ENCODE results near the gene DEDD2. TPM values are rescaled to one million over a fixed set of nuclear protein-coding genes. Genes with fewer than 3 reads are reported as not detected.

DEDD2 gene
- total and polyA plus RNA-seq, 2 donors (not counting 3 experiments of a cell fraction or from before 2014, with no cell fraction given) = 19.5 to 34.8 TPM

GRCh38 chr19:42174188-42174587 is 43.3 kb downstream of the DEDD2 start:
- POLR2A ChIA-PET = no interaction called here
- BruUV-seq (replicated peaks) = no TSS peak
- no peak for FAIRE-seq

GRCh38 chr19:42173695-42174094 is 43.8 kb downstream of the DEDD2 start:
- BruUV-seq (replicated peaks) = no TSS peak
- no peak overlapping the region for H3K9ac ChIP-seq (replicated peaks; ENCODE audit: extremely low read depth, insufficient read depth, low read length)
- H4K20me1 ChIP-seq (replicated peaks; ENCODE audit: control insufficient read depth, extremely low read depth, insufficient read depth, low read length) = no peaks in the 10 kb centered on the region
- H3K79me2 ChIP-seq (ENCODE audit: control insufficient read depth, insufficient read depth, low read length) = no peaks in the 10 kb centered on the region
- FAIRE-seq (no peak), DNase-seq (ENCODE audit: low read depth, low spot score) (no peak)
- no peak overlapping the region for H3K4me3 ChIP-seq (replicated peaks in 1 of 3; ENCODE audit: insufficient read depth in 1 of 3, low read depth in 1 of 3, low read length in 3 of 3)
- H3K4me2 ChIP-seq (ENCODE audit: insufficient read depth, low read length) = no peak overlapping the region
- H2AFZ ChIP-seq (ENCODE audit: low read depth, low read length) = no peak overlapping the region
- CTCF ChIA-PET = no interaction called here
- TF ChIP-seq GATA2 (IDR thresholded peaks at IDR 0.05; ENCODE audit: insufficient read depth, insufficient read length, low read depth, low read length) = no peak
- no peak for TF ChIP-seq FOS (IDR thresholded peaks at IDR 0.05; ENCODE audit: borderline replicate concordance, insufficient read depth, low read length)
- TF ChIP-seq MAX (IDR thresholded peaks at IDR 0.05; ENCODE audit: insufficient read depth, insufficient read length) = no peak
- TF ChIP-seq POLR2A (IDR thresholded peaks at IDR 0.05; ENCODE audit: low read depth, low read length) = no peak
- TF ChIP-seq POLR2AphosphoS5 (IDR thresholded peaks at IDR 0.05; ENCODE audit: insufficient read depth, low read depth, low read length) = no peak
- TF ChIP-seq EZH2 (IDR thresholded peaks at IDR 0.05; ENCODE audit: borderline replicate concordance, low read depth, low read length, severe bottlenecking) = no peak
- no peak for TF ChIP-seq MYC (IDR thresholded peaks at IDR 0.05; ENCODE audit: low read depth, low read length)
- TF ChIP-seq CTCF (IDR thresholded peaks at IDR 0.05; ENCODE audit: extremely low read depth in 1 of 2, insufficient read depth in 1 of 2, low read depth in 1 of 2, low read length in 2 of 2) = no peak
- no peak for TF ChIP-seq JUN (IDR thresholded peaks at IDR 0.05; ENCODE audit: borderline replicate concordance, insufficient read depth, insufficient read length, low read depth)
- H3K4me1 ChIP-seq (ENCODE audit: control insufficient read depth, extremely low read depth, insufficient read depth, low read length) = peaks cover 8% of the 10 kb centered on the region
- no peaks in the 10 kb centered on the region for H3K9me1 ChIP-seq (replicated peaks; ENCODE audit: control insufficient read depth, extremely low read depth, insufficient read depth, low read length)
- peaks cover 32 to 40% of the 10 kb centered on the region in 2 experiments for H3K27me3 ChIP-seq (ENCODE audit: control insufficient read depth in 2 of 2, insufficient read depth in 2 of 2, low read length in 2 of 2)
- POLR2A ChIA-PET = no interaction called here
- no peak overlapping the region for H3K27ac ChIP-seq (ENCODE audit: insufficient read depth, low read depth, low read length)
- no peaks in the 10 kb centered on the region for H3K36me3 ChIP-seq (ENCODE audit: control insufficient read depth in 2 of 2, extremely low read depth in 1 of 2, insufficient read depth in 2 of 2, low read length in 2 of 2)
- H3K9me3 ChIP-seq (replicated peaks; ENCODE audit: control insufficient read depth, insufficient read depth, low read length) = no peaks in the 10 kb centered on the region
- intact Hi-C loops (cut with micrococcal nuclease) (no loop called here), dilution Hi-C loops (cut with MboI; ENCODE audit: extremely low pct_ligation_motif_present, low sequenced_read_pairs) (no loop called here)

More at GRCh38 chr19:42174188-42174587, 43.3 kb downstream of the DEDD2 start:
- Histone ChIP-seq H4K20me1 (replicated peaks; ENCODE audit: control insufficient read depth, extremely low read depth, insufficient read depth, low read length) (no peaks in the 10 kb centered on the region), H3K9me3 (replicated peaks; ENCODE audit: control insufficient read depth, insufficient read depth, low read length) (no peaks in the 10 kb centered on the region), H3K4me2 (ENCODE audit: insufficient read depth, low read length) (no peak overlapping the region), H3K79me2 (ENCODE audit: control insufficient read depth, insufficient read depth, low read length) (no peaks in the 10 kb centered on the region), H3K4me3 (replicated peaks in 1 of 3; ENCODE audit: insufficient read depth in 1 of 3, low read depth in 1 of 3, low read length in 3 of 3) (no peak overlapping the region), H2AFZ (ENCODE audit: low read depth, low read length) (no peak overlapping the region), H3K27me3 (ENCODE audit: control insufficient read depth in 2 of 2, insufficient read depth in 2 of 2, low read length in 2 of 2) (peaks cover 37 to 45% of the 10 kb centered on the region in 2 experiments), H3K4me1 (ENCODE audit: control insufficient read depth, extremely low read depth, insufficient read depth, low read length) (peaks cover 8% of the 10 kb centered on the region), H3K9ac (replicated peaks; ENCODE audit: extremely low read depth, insufficient read depth, low read length) (no peak overlapping the region), H3K9me1 (replicated peaks; ENCODE audit: control insufficient read depth, extremely low read depth, insufficient read depth, low read length) (no peaks in the 10 kb centered on the region), H3K36me3 (ENCODE audit: control insufficient read depth in 2 of 2, extremely low read depth in 1 of 2, insufficient read depth in 2 of 2, low read length in 2 of 2) (no peaks in the 10 kb centered on the region), H3K27ac (ENCODE audit: insufficient read depth, low read depth, low read length) (no peak overlapping the region)
- DNase-seq (ENCODE audit: low read depth, low spot score) = no peak
- intact Hi-C loops (cut with micrococcal nuclease) (no loop called here), dilution Hi-C loops (cut with MboI; ENCODE audit: extremely low pct_ligation_motif_present, low sequenced_read_pairs) (no loop called here)
- TF ChIP-seq EZH2 (IDR thresholded peaks at IDR 0.05; ENCODE audit: borderline replicate concordance, low read depth, low read length, severe bottlenecking) = no peak
- no peak for TF ChIP-seq POLR2A (IDR thresholded peaks at IDR 0.05; ENCODE audit: low read depth, low read length)
- TF ChIP-seq GATA2 (IDR thresholded peaks at IDR 0.05; ENCODE audit: insufficient read depth, insufficient read length, low read depth, low read length) = no peak
- TF ChIP-seq POLR2AphosphoS5 (IDR thresholded peaks at IDR 0.05; ENCODE audit: insufficient read depth, low read depth, low read length) = no peak
- TF ChIP-seq FOS (IDR thresholded peaks at IDR 0.05; ENCODE audit: borderline replicate concordance, insufficient read depth, low read length) = no peak
- no peak for TF ChIP-seq JUN (IDR thresholded peaks at IDR 0.05; ENCODE audit: borderline replicate concordance, insufficient read depth, insufficient read length, low read depth)
- no peak for TF ChIP-seq MAX (IDR thresholded peaks at IDR 0.05; ENCODE audit: insufficient read depth, insufficient read length)
- CTCF ChIA-PET = no interaction called here

Measured in endothelial cell of umbilical vein (primary cell).